IPS-11a (cell line): ENCODE data around the gene CWC27.

Experiments
- H3K4me3 ChIP-seq: one replicate; pipeline ENCODE4 v1.5.1; 2013; ENCODE audit warnings: low read depth, low read length, control low read depth

Gene CWC27

GRCh38 chr5:64971513-64971912 is 202.8 kb downstream of the CWC27 start:
- no peak overlapping the region for H3K4me3 ChIP-seq

- no peak overlapping the region for H3K4me3 ChIP-seq
Measured at GRCh38 chr5:64971990-64972389, 203.3 kb downstream of the CWC27 start.

- no peak overlapping the region for H3K4me3 ChIP-seq
Measured at GRCh38 chr5:64972591-64972990, 203.9 kb downstream of the CWC27 start.

GRCh38 chr5:64973215-64973614 is 204.5 kb downstream of the CWC27 start:
- H3K4me3 ChIP-seq, result no peak overlapping the region

GRCh38 chr5:64977779-64978178 is 209.0 kb downstream of the CWC27 start:
- no peak overlapping the region for H3K4me3 ChIP-seq

- H3K4me3 ChIP-seq, result no peak overlapping the region
Measured at GRCh38 chr5:64978546-64978945, 209.8 kb downstream of the CWC27 start.

- no peak overlapping the region for H3K4me3 ChIP-seq
Measured at GRCh38 chr5:64979531-64979930, 210.8 kb downstream of the CWC27 start.

GRCh38 chr5:64980176-64980575 is 211.4 kb downstream of the CWC27 start:
- H3K4me3 ChIP-seq, result no peak overlapping the region

GRCh38 chr5:64987768-64988167 is 219.0 kb downstream of the CWC27 start:
- no peak overlapping the region for H3K4me3 ChIP-seq

GRCh38 chr5:65009207-65009606 is 240.5 kb downstream of the CWC27 start:
- no peak overlapping the region for H3K4me3 ChIP-seq

- no peak overlapping the region for H3K4me3 ChIP-seq
Measured at GRCh38 chr5:65010841-65011240, 242.1 kb downstream of the CWC27 start.

GRCh38 chr5:65012301-65012892 is 243.7 kb downstream of the CWC27 start:
- H3K4me3 ChIP-seq, result no peak overlapping the region

GRCh38 chr5:65013166-65013565 is 244.4 kb downstream of the CWC27 start:
- no peak overlapping the region for H3K4me3 ChIP-seq

- H3K4me3 ChIP-seq, result no peak overlapping the region
Measured at GRCh38 chr5:65014769-65015168, 246.0 kb downstream of the CWC27 start.

- no peak overlapping the region for H3K4me3 ChIP-seq
Measured at GRCh38 chr5:65015767-65016166, 247.0 kb downstream of the CWC27 start.

- H3K4me3 ChIP-seq, result no peak overlapping the region
Measured at GRCh38 chr5:65017636-65018035, 248.9 kb downstream of the CWC27 start.

GRCh38 chr5:65018763-65019162 is 250.0 kb downstream of the CWC27 start:
- no peak overlapping the region for H3K4me3 ChIP-seq

GRCh38 chr5:65020492-65020891 is 251.8 kb downstream of the CWC27 start:
- H3K4me3 ChIP-seq, result no peak overlapping the region

GRCh38 chr5:65021527-65022226 is 252.9 kb downstream of the CWC27 start:
- H3K4me3 ChIP-seq, result no peak overlapping the region

- H3K4me3 ChIP-seq, result no peak overlapping the region
Measured at GRCh38 chr5:65022932-65023331, 254.2 kb downstream of the CWC27 start.

GRCh38 chr5:65024681-65025080 is 256.0 kb downstream of the CWC27 start:
- H3K4me3 ChIP-seq, result no peak overlapping the region

GRCh38 chr5:65026816-65027548 is 258.3 kb downstream of the CWC27 start:
- H3K4me3 ChIP-seq, result no peak overlapping the region
